Small intestine (tissue), 7 donors: Measurements from ENCODE around the gene GMPPB. TPM values are rescaled to one million over a fixed set of nuclear protein-coding genes. Genes with fewer than 3 reads are reported as not detected.
A peak's percentile ranks its signal among the peaks of the same experiment; 100 is the strongest.

Experiments
- DNase-seq, 2 donors: peaks; one replicate each; pipeline versions ENCODE4 v3.0.0 to v3.0.0-alpha.2; 2013
- FAIRE-seq: peaks from 2 replicates; lab custom pipeline; 2012; peaks lifted over from hg19 to GRCh38; lab: Jason Lieb, UNC
- H3K27ac ChIP-seq, 3 donors: one replicate each; pipeline ENCODE4 v1.5.1; 2013; ENCODE audit warnings: low read length in 2 of 3, mild to moderate bottlenecking in 2 of 3, control low read depth in 1 of 3, inconsistent platforms in 1 of 3, low read depth in 1 of 3, moderate library complexity in 1 of 3
- H3K27me3 ChIP-seq, 3 donors: one replicate each; pipeline ENCODE4 v1.6.1; 2013; ENCODE audit warnings: low read length in 3 of 3, inconsistent platforms in 1 of 3; ENCODE audit not compliant: control insufficient read depth in 3 of 3, insufficient read depth in 3 of 3
- H3K36me3 ChIP-seq, 3 donors: one replicate each; pipeline ENCODE4 v1.6.1; 2013; ENCODE audit warnings: low read length in 3 of 3, inconsistent platforms in 1 of 3, low read depth in 1 of 3, mild to moderate bottlenecking in 1 of 3, moderate library complexity in 1 of 3; ENCODE audit not compliant: control insufficient read depth in 3 of 3, insufficient read depth in 2 of 3
- H3K4me1 ChIP-seq, 3 donors: one replicate each; pipeline ENCODE4 v1.6.1; 2013; ENCODE audit warnings: low read length in 2 of 3, inconsistent platforms in 1 of 3, low read depth in 1 of 3, mild to moderate bottlenecking in 1 of 3, moderate library complexity in 1 of 3; ENCODE audit not compliant: control insufficient read depth in 3 of 3, insufficient read depth in 2 of 3
- H3K4me3 ChIP-seq, 3 donors: one replicate each; pipeline ENCODE4 v1.5.1; 2013; ENCODE audit warnings: low read length in 3 of 3, control low read depth in 1 of 3, inconsistent platforms in 1 of 3, low read depth in 1 of 3, mild to moderate bottlenecking in 1 of 3, moderate library complexity in 1 of 3
- H3K9me3 ChIP-seq, 2 donors: one replicate each; pipeline ENCODE4 v1.6.1; 2013; ENCODE audit warnings: low read depth in 1 of 2, low read length in 1 of 2; ENCODE audit not compliant: control insufficient read depth in 2 of 2, insufficient read depth in 1 of 2
- WGBS, 3 donors: extraction: QIAGEN DNeasy Blood & Tissue Kit; methylation state at CpG; one replicate each; pipeline ENCODE4 v1.1.7; 2013; 5-methylcytosine and 5-hydroxymethylcytosine counted together
- polyA plus RNA-seq, 4 donors: library from polyadenylated mRNA; stranded (reverse) in 3 of 4; unstranded in 1 of 4; fragments of 200-250 nt in 3 of 4; fragments of 120-200 nt in 1 of 4; gene quantifications; one replicate each; pipeline versions ENCODE4 v1.2.1 to v1.2.3, GENCODE V29; 2013
- donor health status: healthy with polysubstance abuse.
- donor health status: control.
- donor health status: control.
- donor health status: Bipolar disorder and iron deficiency.
- donor health status: healthy.

GMPPB gene
- polyA plus RNA-seq, 4 donors, result 18.1 to 47.1 (median 21.2) TPM

DNA sequence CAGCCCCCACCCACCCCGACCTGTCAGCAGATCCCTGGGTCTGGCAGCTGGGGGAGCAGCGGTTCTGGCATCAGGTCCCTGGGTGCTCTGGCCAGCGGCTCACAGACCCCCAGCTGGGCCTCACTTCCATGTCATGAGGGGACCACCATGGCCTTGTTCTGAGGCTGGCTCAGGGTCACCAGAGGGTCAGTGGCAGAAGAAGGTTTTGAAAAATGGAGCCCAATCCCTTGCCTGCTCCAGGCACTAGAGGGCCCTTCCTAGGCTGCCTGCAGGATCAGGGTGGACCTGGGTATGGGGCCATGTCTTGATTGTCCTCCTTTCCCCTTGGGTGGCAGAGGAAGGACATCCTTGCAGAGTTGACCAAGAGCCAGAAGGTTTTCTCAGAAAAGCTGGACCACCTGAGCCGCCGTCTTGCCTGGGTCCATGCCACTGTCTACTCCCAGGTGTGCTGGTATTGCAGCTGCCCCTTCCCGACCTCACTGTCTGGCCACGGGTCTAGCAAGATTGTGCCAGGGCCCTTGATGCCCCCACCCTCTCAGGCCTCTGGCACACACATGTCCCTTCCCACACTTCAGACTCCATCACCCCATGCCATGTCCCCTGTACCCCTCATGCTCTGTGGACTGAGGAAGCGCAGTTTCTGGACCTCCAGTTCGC is 17.2 kb downstream of the GMPPB start:
- H3K4me3 ChIP-seq, result no peak overlapping the region
- no peak overlapping the region for H3K27ac ChIP-seq
- FAIRE-seq, result no peak
- WGBS, 3 donors, result 87 to 88% (median 87%) methylated on average over 9 of the region's 9 CpGs
- H3K36me3 ChIP-seq, result peaks cover 3 to 83% (median 11%) of the 10 kb centered on the region in 3 donors
- H3K9me3 ChIP-seq, result no peaks in the 10 kb centered on the region
- no peak for DNase-seq
- H3K4me1 ChIP-seq, result no peaks in the 10 kb centered on the region
- no peaks in the 10 kb centered on the region for H3K27me3 ChIP-seq

DNA sequence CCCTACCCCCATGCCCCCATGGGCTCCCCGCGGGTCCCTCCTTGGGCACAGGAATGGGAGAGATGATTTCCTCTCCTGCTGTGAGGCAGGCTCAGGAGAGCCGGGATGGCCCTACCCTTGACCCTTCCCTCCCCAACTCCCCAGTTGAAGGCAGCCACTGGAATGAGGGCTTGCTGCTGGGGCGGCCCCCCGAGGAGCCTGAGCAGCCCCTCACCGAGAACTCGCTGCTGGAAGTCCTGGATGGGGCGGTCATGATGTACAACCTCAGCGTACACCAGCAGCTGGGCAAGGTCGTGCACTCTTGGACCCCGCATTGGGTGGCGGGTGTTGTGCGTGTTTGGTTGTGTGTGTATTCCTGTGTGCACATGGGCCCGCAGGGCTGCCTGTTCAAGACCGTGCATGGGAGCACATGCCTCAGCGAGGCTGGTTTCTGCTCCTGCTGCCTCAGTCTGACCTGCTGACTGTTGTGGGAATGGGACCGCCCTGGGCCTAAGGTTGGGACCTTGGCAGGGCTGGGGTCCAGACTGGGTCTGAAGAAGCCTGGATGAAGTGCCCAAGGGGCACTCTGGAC is 18.3 kb downstream of the GMPPB start:
- Histone ChIP-seq H3K27ac (no peak overlapping the region), H3K9me3 (no peaks in the 10 kb centered on the region), H3K4me1 (no peaks in the 10 kb centered on the region), H3K36me3 (peaks cover 5 to 86% (median 11%) of the 10 kb centered on the region in 3 donors), H3K27me3 (no peaks in the 10 kb centered on the region), H3K4me3 (no peak overlapping the region)
- 95 to 98% (median 96%) methylated on average over 17 of the region's 17 CpGs for WGBS, 3 donors
- no peak for DNase-seq
- no peak for FAIRE-seq

DNA sequence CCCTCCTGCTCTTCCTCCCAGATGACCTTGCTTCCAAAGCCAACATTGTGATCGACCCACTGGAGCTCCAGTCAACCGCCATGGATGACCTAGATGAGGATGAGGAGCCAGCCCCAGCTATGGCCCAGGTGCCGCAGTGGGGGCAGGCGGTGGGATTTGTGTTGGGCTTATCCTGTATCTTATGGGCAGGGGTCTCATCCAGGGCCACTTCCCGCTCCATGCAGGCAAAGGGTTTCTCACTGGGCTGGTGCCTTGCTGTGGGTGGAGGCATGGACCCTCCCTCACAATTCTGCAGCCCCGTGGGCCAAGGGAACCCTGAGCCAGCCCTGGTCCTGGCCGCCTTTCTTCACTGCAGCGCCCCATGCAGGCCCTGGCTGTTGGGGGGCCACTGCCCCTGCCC is 19.1 kb downstream of the GMPPB start:
- Histone ChIP-seq H3K27ac (no peak overlapping the region), H3K36me3 (peaks cover 6 to 89% (median 11%) of the 10 kb centered on the region in 3 donors), H3K9me3 (no peaks in the 10 kb centered on the region), H3K27me3 (no peaks in the 10 kb centered on the region), H3K4me3 (no peak overlapping the region), H3K4me1 (no peaks in the 10 kb centered on the region)
- DNase-seq (no peak), FAIRE-seq (no peak)
- WGBS, 3 donors, result 90 to 97% (median 94%) methylated on average over 8 of the region's 8 CpGs

DNA sequence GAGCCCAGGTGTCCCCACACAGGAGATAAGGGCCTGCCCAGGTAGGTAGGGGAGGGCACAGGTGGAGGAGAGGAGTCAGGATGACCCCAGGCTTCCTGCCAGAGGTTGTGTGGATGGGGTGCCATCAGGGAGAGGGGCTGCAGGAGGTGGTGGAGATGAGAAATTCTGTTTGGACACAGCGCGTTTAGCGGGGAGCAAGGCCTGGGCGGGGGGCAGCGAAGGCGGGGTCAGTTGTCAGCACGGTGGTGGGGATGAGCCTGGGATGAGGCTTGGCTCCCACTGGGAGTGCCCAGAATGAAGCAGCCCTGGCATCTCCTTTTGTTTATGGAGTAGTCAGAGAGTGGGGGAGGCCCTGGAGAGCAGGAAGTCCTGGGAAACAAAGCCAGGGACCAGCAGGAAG is 19.8 kb downstream of the GMPPB start:
- Histone ChIP-seq H3K4me1 (no peaks in the 10 kb centered on the region), H3K36me3 (peaks cover 9 to 95% (median 11%) of the 10 kb centered on the region in 3 donors), H3K27ac (no peak overlapping the region), H3K27me3 (no peaks in the 10 kb centered on the region), H3K4me3 (no peak overlapping the region), H3K9me3 (no peaks in the 10 kb centered on the region)
- 92 to 96% (median 94%) methylated on average over 7 of the region's 7 CpGs for WGBS, 3 donors
- no peak for FAIRE-seq
- DNase-seq, result no peak

DNA sequence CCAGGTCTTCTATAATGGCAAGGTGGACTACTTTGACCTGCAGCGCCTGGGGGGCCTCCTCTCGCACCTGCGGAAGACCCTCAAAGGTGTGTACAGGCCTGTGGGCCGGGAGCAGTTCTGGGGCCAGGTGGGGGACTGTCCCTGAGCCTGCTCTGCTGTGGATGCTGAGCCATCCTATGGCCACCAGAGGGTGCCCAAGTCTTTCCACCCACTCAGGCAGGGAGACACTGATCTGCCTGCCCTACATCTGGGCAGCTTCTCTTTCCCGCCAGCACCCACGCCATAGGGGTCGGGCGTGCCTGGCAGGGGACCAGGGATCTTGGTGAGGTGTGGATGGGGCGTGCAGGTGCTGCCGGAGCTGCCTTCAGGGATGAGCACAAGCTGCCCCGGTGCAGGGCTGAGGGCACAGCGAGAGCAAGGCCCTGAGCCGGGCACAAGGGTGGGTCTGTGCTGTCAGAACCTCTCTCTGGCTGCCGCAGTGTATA is 20.3 kb downstream of the GMPPB start:
- Histone ChIP-seq H3K36me3 (peaks cover 11 to 99% (median 14%) of the 10 kb centered on the region in 3 donors), H3K4me1 (no peaks in the 10 kb centered on the region), H3K9me3 (no peaks in the 10 kb centered on the region), H3K4me3 (no peak overlapping the region), H3K27ac (no peak overlapping the region), H3K27me3 (no peaks in the 10 kb centered on the region)
- DNase-seq, result peak; percentile 74 to 77
- WGBS, 3 donors, result 48 to 58% (median 49%) methylated on average over 14 of the region's 14 CpGs
- no peak for FAIRE-seq

DNA sequence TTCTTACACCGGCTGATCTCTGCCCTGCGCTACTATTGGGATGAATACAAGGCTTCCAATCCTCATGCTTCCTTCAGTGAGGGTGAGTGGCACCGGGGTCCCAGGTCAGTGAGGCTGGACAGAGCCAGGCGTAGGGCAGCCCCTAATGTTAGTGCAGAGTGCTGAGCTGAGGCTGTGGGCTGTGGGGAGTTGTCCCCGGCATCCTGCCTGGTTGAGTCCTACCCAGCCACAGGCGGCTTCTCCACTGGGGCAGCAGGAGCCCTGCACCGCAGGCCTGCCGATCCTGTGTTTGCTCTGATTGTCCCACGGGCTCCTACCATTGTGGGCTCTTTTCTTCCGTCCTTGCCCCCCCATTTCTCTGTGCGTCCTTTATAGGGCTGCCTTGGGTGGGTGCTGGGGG is 21.1 kb downstream of the GMPPB start:
- Histone ChIP-seq H3K27ac (no peak overlapping the region), H3K9me3 (no peaks in the 10 kb centered on the region), H3K27me3 (no peaks in the 10 kb centered on the region), H3K36me3 (peaks cover 6 to 100% (median 20%) of the 10 kb centered on the region in 3 donors), H3K4me3 (no peak overlapping the region), H3K4me1 (no peaks in the 10 kb centered on the region)
- FAIRE-seq, result no peak
- DNase-seq, result no peak
- WGBS, 3 donors, result 91 to 94% (median 91%) methylated on average over 11 of the region's 11 CpGs

DNA sequence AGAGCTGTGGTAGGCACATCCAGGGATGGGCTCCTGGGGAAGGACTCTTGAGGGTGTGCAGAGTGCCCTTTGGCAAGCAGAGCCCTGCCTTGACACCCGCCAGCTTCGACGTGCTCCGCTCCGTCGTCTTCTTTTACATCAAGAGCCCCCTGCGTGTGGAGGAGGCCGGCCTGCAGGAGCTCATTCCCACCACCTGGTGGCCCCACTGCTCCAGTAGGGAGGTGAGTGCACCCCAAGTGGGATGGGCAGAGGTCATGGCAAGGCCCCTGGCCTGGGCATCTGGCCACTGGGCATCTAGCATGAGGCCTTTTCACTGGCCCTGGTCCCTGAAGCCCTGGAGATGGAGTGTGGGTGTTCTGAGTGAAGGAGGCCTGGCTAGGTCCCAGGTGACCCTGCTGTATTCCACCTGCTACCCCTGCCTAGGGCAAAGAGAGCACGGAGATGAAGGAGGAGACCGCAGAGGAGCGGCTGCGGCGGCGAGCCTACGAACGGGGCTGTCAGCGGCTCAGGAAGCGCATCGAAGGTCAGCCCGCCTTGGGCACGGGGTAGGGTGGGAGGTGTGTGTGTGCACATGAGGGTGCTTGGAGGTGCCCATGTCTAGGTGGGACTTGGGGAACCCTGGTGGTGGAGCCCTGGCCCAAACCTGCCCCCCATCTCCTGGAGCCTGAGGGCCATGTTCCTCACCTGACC is 22.2 kb downstream of the GMPPB start:
- H3K27ac ChIP-seq, result no peak overlapping the region
- FAIRE-seq (no peak), DNase-seq (no peak)
- H3K27me3 ChIP-seq, result no peaks in the 10 kb centered on the region
- H3K4me3 ChIP-seq, result no peak overlapping the region
- H3K9me3 ChIP-seq, result no peaks in the 10 kb centered on the region
- H3K36me3 ChIP-seq, result peaks cover 6 to 98% (median 24%) of the 10 kb centered on the region in 3 donors
- no peaks in the 10 kb centered on the region for H3K4me1 ChIP-seq
- WGBS, 3 donors, result 89 to 90% (median 90%) methylated on average over 20 to 21 of the region's 21 CpGs

DNA sequence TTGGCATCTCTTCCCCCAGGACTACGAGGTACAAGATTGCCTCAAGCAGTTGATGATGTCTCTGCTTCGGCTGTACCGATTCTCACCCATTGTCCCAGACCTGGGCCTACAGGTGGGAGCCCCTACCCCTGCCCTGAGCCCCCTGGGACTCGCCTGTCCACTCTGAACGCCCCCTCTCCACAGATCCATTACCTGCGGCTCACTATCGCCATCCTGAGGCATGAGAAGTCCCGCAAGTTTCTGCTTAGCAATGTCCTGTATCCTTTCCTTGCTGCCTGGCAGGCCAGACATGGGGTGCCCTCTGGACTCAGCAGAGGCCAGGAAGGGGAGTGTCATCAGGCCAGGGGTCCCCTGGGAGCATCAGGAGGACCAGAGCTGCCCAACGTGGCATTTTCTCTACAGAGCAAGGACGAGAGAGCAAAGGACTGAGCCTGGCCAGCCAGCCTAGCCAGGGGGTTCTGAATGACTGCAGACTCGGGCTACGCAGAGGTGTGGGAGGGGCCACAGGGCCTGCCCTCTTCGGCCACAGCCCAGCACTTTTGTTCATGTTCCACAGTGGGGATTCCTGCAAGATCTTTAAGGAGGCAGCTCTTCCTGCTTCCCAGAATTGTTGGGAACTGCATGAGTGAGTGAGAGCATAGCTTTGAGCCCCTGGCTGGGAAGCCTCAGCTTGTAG is 23.2 kb downstream of the GMPPB start:
- no peaks in the 10 kb centered on the region for H3K9me3 ChIP-seq
- no peaks in the 10 kb centered on the region for H3K27me3 ChIP-seq
- WGBS, 3 donors, result 84 to 88% (median 87%) methylated on average over 13 of the region's 13 CpGs
- no peak overlapping the region for H3K4me3 ChIP-seq
- FAIRE-seq, result no peak
- H3K4me1 ChIP-seq, result no peaks in the 10 kb centered on the region
- peaks cover 6 to 88% (median 24%) of the 10 kb centered on the region in 3 donors for H3K36me3 ChIP-seq
- H3K27ac ChIP-seq, result no peak overlapping the region
- DNase-seq, result no peak
